ENCODE measurements around the gene ATN1. TPM values are rescaled to one million over a fixed set of nuclear protein-coding genes. Genes with fewer than 3 reads are reported as not detected.
"Not testable (repeated sequence)": the region's sequence is repeated elsewhere in the genome, so short reads cannot be mapped to it uniquely, and the experiment has no call there.

Gene ATN1
- polyA plus RNA-seq, 3 donors, result 0.40 to 10.6 TPM; not detected in 1

GRCh38 chr12:6891646-6892001, 36.1 kb upstream of the ATN1 start:
- Histone ChIP-seq H3K27me3 (ENCODE audit: control insufficient read depth in 2 of 2, insufficient read depth in 2 of 2, low read length in 2 of 2) (no peaks in the 10 kb centered on the region), H3K4me3 (replicated peaks in 1 of 3; ENCODE audit: low read depth in 2 of 3, low read length in 3 of 3) (peak overlapping the region; percentile 40 to 72 (median 59)), H2AFZ (ENCODE audit: insufficient read depth, low read depth, low read length, poor library complexity, severe bottlenecking) (peak overlapping the region; percentile 87), H3K27ac (ENCODE audit: low read depth in 1 of 2, low read length in 2 of 2) (peak overlapping the region; percentile 86 to 88), H3K36me3 (replicated peaks in 1 of 2; ENCODE audit: control insufficient read depth in 1 of 2, insufficient read depth in 2 of 2, low read length in 2 of 2) (no peaks in the 10 kb centered on the region), H3K9ac (ENCODE audit: insufficient read depth, low read length, poor library complexity, severe bottlenecking) (peak overlapping the region; percentile 69), H3K4me1 (ENCODE audit: control insufficient read depth in 1 of 2, insufficient read depth in 2 of 2, low read length in 2 of 2) (peaks cover 50 to 58% of the 10 kb centered on the region in 2 donors), H3K4me2 (replicated peaks; ENCODE audit: extremely low read depth, low read length, poor library complexity, severe bottlenecking) (peak overlapping the region; percentile 82), H3K9me3 (replicated peaks in 1 of 2; ENCODE audit: control insufficient read depth in 1 of 2, insufficient read depth in 1 of 2, low read length in 2 of 2) (no peaks in the 10 kb centered on the region), H3K79me2 (ENCODE audit: insufficient read depth, low read length) (peaks cover 4% of the 10 kb centered on the region), H4K20me1 (ENCODE audit: insufficient read depth, low read length) (no peaks in the 10 kb centered on the region)
- intact Hi-C loops (cut with micrococcal nuclease), result loop anchor here (1.0 to 2.0 kb wide), 2 partner anchors 18 to 19 kb away; partner anchors contain the start of gene SPSB2 (in 2 of the 2)
- Mint-ChIP-seq H3K9me3 (peaks cover 0 to 2% (median 0%) of the 10 kb centered on the region in 7 donors), H3K36me3 (peaks cover 0 to 1% of the 10 kb centered on the region in 2 donors), H3K27me3 (ENCODE audit: low read depth in 3 of 3) (peaks cover 0 to 1% (median 0%) of the 10 kb centered on the region in 3 donors), H3K4me3 (peak overlapping the region; percentile 75 to 82), H3K4me1 (peaks cover 49% of the 10 kb centered on the region), H3K27ac (peak overlapping the region; percentile 83 to 94 (median 90))
- 86% methylated on average over 1 of the region's 5 CpGs for WGBS (ENCODE audit: insufficient coverage)
- no peak for TF ChIP-seq CTCF (IDR thresholded peaks at IDR 0.05)
- no peak for DNase-seq

DNA sequence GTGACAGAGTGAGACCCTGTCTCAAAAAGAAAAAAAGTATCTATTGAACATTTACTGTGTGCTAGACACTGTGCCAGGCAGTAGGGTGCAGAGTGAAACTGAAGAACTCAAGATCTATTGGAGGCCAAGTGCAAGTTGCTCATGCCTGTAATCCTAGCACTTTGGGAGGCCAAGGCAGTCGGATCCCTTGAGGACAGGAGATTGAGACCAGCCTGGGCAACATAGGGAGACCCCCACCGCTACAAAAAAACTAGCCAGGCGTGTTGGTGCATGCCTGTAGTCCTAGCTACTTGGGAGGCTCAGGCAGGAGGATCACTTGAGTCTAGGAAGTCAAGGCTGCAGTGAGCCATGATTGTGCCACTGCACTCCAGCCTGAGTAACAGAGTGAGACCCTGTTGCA, 35.1 kb upstream of the ATN1 start:
- H3K4me3 ChIP-seq (replicated peaks in 1 of 3; ENCODE audit: low read depth in 2 of 3, low read length in 3 of 3); H3K27me3 Mint-ChIP-seq (ENCODE audit: low read depth in 3 of 3); H3K27ac ChIP-seq (ENCODE audit: low read depth in 1 of 2, low read length in 2 of 2); H3K4me3 Mint-ChIP-seq; H4K20me1 ChIP-seq (ENCODE audit: insufficient read depth, low read length); DNase-seq; H3K27ac Mint-ChIP-seq; intact Hi-C loops (cut with micrococcal nuclease); H3K79me2 ChIP-seq (ENCODE audit: insufficient read depth, low read length); H3K27me3 ChIP-seq (ENCODE audit: control insufficient read depth in 2 of 2, insufficient read depth in 2 of 2, low read length in 2 of 2); H3K36me3 Mint-ChIP-seq; H3K9me3 ChIP-seq (replicated peaks in 1 of 2; ENCODE audit: control insufficient read depth in 1 of 2, insufficient read depth in 1 of 2, low read length in 2 of 2); H3K36me3 ChIP-seq (replicated peaks in 1 of 2; ENCODE audit: control insufficient read depth in 1 of 2, insufficient read depth in 2 of 2, low read length in 2 of 2); H3K9ac ChIP-seq (ENCODE audit: insufficient read depth, low read length, poor library complexity, severe bottlenecking); H3K4me2 ChIP-seq (replicated peaks; ENCODE audit: extremely low read depth, low read length, poor library complexity, severe bottlenecking); H3K9me3 Mint-ChIP-seq; H2AFZ ChIP-seq (ENCODE audit: insufficient read depth, low read depth, low read length, poor library complexity, severe bottlenecking): not testable (repeated sequence)
- WGBS (ENCODE audit: insufficient coverage), result 95% methylated on average over 3 of the region's 3 CpGs
- peaks cover 40 to 48% of the 10 kb centered on the region in 2 donors for H3K4me1 ChIP-seq (ENCODE audit: control insufficient read depth in 1 of 2, insufficient read depth in 2 of 2, low read length in 2 of 2)
- peaks cover 42% of the 10 kb centered on the region for H3K4me1 Mint-ChIP-seq
